ENCODE measurements around the gene ACP1. TPM values are rescaled to one million over a fixed set of nuclear protein-coding genes. Genes with fewer than 3 reads are reported as not detected.

The ACP1 gene
- total and polyA plus RNA-seq, 9 donors, result 59.1 to 89.0 (median 70.8) TPM

DNA sequence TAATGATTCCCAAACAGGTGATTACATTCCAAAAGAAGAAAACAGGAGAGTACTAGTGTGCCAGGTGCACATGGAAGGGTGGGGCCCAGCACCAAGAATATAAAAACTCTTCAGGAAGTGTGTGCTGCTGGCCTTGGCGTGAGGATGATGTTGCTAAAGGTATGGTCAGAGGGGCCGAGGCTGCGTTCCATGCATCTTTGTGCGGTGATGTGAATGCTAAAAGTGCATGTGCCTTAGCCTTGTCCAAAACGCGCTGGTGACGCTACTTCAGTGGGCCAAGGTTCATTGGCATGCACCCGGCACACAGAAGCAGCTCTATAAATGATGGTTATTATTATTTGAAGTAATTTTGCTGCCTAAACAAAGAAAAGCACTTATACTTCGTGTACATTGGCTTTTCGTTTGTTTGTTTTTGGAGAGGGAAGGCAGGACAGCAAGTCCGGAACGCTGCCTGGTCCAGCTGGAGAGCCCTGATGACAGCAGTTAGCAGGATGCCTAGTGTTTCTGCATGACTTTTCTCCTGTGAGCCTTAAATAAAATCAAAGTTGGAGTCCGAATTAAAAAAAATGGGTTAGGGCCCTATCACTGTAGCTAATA is 20.2 kb downstream of the ACP1 start:
- DNase-seq, result no peak
- Histone ChIP-seq H3K36me3 (no peaks in the 10 kb centered on the region), H3K4me1 (ENCODE audit: insufficient read depth) (peaks cover 15% of the 10 kb centered on the region), H3K27ac (no peak overlapping the region), H3K27me3 (no peaks in the 10 kb centered on the region), H3K4me3 (no peak overlapping the region), H3K9me3 (no peaks in the 10 kb centered on the region)
- TF ChIP-seq POLR2A (IDR thresholded peaks at IDR 0.05) (no peak), EP300 (IDR thresholded peaks at IDR 0.05) (no peak)
- TF ChIP-seq, protein P1, sequence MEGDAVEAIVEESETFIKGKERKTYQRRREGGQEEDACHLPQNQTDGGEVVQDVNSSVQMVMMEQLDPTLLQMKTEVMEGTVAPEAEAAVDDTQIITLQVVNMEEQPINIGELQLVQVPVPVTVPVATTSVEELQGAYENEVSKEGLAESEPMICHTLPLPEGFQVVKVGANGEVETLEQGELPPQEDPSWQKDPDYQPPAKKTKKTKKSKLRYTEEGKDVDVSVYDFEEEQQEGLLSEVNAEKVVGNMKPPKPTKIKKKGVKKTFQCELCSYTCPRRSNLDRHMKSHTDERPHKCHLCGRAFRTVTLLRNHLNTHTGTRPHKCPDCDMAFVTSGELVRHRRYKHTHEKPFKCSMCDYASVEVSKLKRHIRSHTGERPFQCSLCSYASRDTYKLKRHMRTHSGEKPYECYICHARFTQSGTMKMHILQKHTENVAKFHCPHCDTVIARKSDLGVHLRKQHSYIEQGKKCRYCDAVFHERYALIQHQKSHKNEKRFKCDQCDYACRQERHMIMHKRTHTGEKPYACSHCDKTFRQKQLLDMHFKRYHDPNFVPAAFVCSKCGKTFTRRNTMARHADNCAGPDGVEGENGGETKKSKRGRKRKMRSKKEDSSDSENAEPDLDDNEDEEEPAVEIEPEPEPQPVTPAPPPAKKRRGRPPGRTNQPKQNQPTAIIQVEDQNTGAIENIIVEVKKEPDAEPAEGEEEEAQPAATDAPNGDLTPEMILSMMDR (IDR thresholded peaks at IDR 0.05), result no peak
- 69 to 77% (median 74%) methylated on average over 13 of the region's 13 CpGs for WGBS, 3 donors
- intact Hi-C loops (cut with DNase I), result loop anchor here in 2 of 4 donors (5.0 kb wide), 1 partner anchor 113 kb away; no protein-coding TSS in a partner anchor

DNA sequence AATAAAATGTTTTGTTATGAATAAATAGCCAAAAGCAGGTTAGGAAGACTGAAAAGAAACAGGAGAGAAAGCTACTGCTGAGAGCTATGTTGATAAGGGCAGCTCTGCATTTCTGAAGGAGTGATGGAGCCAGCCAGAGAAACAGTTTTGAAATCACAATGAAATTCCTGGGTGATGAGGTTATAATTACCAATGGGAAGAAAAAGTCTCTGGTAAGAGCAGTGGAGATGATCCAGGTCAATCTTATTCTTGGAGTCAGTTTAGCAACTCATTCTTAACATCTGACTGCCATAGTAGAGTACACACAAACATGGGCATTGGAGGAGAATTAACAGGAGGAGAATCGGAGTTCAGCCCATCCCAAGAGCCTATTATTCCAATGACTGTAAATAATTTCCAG is 20.8 kb downstream of the ACP1 start:
- H3K4me3 ChIP-seq, result no peak overlapping the region
- H3K27ac ChIP-seq, result no peak overlapping the region
- peaks cover 15% of the 10 kb centered on the region for H3K4me1 ChIP-seq (ENCODE audit: insufficient read depth)
- no peaks in the 10 kb centered on the region for H3K36me3 ChIP-seq
- DNase-seq, result no peak
- H3K9me3 ChIP-seq, result no peaks in the 10 kb centered on the region
- intact Hi-C loops (cut with DNase I), result loop anchor here in 2 of 4 donors (5.0 kb wide), 1 partner anchor 113 kb away; no protein-coding TSS in a partner anchor
- no peaks in the 10 kb centered on the region for H3K27me3 ChIP-seq
- no peak for TF ChIP-seq EP300 (IDR thresholded peaks at IDR 0.05)
- TF ChIP-seq, protein P1 (IDR thresholded peaks at IDR 0.05), result no peak
- TF ChIP-seq POLR2A (IDR thresholded peaks at IDR 0.05), result no peak
- WGBS, 3 donors, result 46 to 76% (median 67%) methylated on average over 1 of the region's 1 CpG

DNA sequence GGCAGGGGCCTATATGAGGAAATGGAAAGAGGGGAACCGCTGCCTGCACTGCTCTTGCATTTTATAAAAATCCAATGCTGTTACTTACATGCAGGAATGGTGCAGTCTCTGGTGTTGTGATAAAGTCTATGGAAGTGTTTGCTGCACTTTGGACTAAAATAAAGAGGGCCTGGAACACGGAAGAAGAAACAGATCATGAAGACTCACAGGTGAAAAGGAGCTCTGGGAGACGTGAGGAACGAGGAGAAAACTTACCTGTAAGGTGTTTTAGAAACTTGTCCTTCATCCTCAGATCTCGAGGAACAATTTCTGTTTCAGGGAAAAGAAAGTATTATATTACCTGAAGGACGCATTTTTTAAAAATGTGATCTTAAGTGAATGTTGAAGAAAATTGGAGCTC is 21.3 kb downstream of the ACP1 start:
- 88 to 95% (median 93%) methylated on average over 6 of the region's 6 CpGs for WGBS, 3 donors
- peaks cover 11% of the 10 kb centered on the region for H3K4me1 ChIP-seq (ENCODE audit: insufficient read depth)
- TF ChIP-seq POLR2A (IDR thresholded peaks at IDR 0.05) (no peak), EP300 (IDR thresholded peaks at IDR 0.05) (no peak)
- TF ChIP-seq, protein P1 (IDR thresholded peaks at IDR 0.05), result no peak
- no peaks in the 10 kb centered on the region for H3K9me3 ChIP-seq
- intact Hi-C loops (cut with DNase I), result loop anchor here in 2 of 4 donors (5.0 kb wide), 1 partner anchor 114 kb away; no protein-coding TSS in a partner anchor
- H3K36me3 ChIP-seq, result no peaks in the 10 kb centered on the region
- H3K27ac ChIP-seq, result no peak overlapping the region
- H3K4me3 ChIP-seq, result no peak overlapping the region
- no peaks in the 10 kb centered on the region for H3K27me3 ChIP-seq
- DNase-seq, result no peak

DNA sequence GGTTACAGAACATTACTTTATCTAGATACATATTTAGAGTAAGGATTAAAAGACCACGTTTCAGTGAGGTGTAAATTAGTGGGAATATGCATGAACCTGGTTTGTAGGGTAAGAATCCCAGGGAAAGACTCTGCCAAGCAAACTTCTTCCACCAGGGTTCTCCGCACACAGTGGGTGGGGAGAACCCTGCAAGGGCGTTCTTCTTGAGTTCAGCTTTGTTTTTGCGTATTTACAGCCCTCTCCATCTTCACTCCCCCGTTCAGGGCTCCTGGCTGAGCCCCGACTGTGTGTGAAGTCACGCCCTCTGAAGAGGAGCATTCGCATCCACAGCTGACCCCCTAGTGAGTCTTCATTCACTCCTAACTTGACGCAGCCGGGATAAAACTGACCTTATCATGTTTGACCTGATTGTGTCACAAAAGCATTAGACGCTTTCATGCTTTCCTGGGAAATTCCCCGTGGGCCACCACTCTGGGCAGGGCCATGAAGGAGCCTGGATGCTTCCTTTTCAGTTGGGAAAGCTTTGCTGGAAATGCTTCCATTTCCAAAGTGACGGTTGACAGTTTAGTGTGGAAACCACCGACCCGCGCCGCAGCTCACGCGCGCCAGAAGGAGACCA is 22.1 kb downstream of the ACP1 start:
- Histone ChIP-seq H3K4me1 (ENCODE audit: insufficient read depth) (peaks cover 11% of the 10 kb centered on the region), H3K4me3 (peak overlapping the region; percentile 62)

More for the DNA sequence above, 22.1 kb downstream of the ACP1 start:
- peak in 4 of 5 donors; percentile 24 to 48 (median 34) for DNase-seq
- Histone ChIP-seq H3K9me3 (no peaks in the 10 kb centered on the region), H3K27ac (peak overlapping the region in 1 of 2 donors; percentile 50), H3K36me3 (no peaks in the 10 kb centered on the region), H3K27me3 (no peaks in the 10 kb centered on the region)
- TF ChIP-seq EP300 (IDR thresholded peaks at IDR 0.05) (no peak), POLR2A (IDR thresholded peaks at IDR 0.05) (no peak)
- TF ChIP-seq, protein P1 (IDR thresholded peaks at IDR 0.05), result no peak
- 13 to 20% (median 19%) methylated on average over 20 of the region's 20 CpGs for WGBS, 3 donors
- intact Hi-C loops (cut with DNase I), result loop anchor here in 2 of 4 donors (5.0 kb wide), 1 partner anchor 115 kb away; no protein-coding TSS in a partner anchor
